ENCODE data around the gene ETF1. TPM values are rescaled to one million over a fixed set of nuclear protein-coding genes. Genes with fewer than 3 reads are reported as not detected.

Gene ETF1
- total RNA-seq = 86.8 TPM
- long read RNA-seq, transcript ETF1-201 (11 exons, 3,742 nt) = major isoform, 38 of 58 reads
- long read RNA-seq, partial matches to known transcripts = 12 of 58 reads
- long read RNA-seq, other reads (novel, unspliced or antisense) = 8 of 58 reads

DNA sequence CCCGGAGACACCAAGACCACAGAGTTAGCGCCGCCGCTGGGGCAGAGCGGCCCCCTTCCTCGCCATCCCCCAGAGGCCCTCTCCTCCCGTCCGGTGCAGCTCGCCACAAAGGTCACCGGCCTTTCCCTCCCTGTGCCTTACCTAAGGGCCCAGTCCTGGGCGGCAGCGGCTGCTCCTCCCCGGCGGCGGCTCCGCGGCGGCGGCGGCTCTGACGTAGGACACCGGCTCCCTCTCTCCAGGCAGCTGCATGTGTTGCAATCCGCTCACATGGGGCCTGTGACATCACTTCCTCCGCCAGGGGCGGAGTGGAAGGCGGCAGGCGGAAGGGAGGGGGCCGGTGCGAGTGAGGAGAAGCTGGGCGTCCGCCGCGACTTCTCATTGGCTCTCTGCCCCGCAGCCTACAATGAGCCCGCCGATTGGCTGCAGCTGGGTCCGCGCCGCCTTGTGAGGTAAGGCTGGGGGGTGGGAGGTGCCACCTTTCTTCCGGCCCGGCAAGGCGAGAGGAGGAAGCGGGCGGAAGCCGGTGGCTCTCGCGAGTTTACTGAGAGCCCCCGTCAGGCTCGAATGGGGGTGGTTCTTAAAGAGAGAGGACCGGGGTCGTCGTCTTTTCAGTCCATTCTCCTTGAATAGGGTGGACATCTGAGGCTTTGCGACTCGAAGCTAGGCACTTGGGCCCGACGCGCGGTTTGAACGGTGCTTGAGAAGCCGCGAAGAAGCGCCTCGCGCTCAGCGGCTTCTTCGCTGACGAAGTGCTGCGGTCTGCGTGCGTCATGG lies at the start of gene ETF1:
Gene ETF1, minus strand, starts transcription at position 281 of the 774 bp plus-strand sequence. CDS start 318 bp downstream, outside the sequence.
- DNase-seq (ENCODE audit: low spot score) = peak; percentile 100
- intact Hi-C loops (cut with DNase I) = loop anchor here (1.0 to 5.0 kb wide), 3 partner anchors 32 to 79 kb away; partner anchors contain the start of gene HSPA9

DNA sequence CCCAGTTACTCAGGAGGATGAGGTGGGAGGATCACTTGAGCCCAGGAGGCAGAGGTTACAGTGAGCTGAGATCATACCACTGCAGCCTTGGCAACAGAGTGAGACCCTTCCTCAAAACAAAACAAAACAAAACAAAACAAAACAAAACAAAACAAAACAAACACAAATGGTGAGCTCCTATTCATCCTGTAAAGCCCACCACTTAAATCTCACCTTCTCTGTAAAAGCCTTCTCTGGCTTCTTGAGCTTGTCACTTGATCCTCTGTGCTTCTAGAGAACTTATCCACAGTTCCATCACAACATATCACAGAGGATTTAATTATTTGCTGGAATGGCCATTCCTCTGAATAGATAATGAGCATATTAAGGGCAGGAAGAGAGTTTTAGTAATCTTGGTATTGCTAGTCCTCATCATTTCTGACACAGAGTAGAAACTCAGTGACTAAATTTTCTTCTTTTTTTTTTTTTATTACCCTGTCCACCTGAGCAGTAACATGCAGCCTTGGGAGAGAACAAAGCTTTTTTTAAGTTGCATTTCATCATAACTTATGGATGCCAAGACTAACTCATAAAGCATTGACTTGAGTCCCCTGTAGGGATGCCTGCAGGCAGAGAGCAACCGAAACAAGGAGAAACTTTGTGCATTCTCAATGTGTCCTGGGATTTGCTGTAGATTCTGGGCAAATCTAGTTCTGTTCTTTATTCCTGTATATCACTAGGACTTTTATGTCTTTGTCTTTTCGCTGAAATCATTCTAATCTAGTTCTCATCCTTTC lies 45.2 kb upstream of the ETF1 start:
- intact Hi-C loops (cut with DNase I) = no loop called here
- no peak for DNase-seq (ENCODE audit: low spot score)

DNA sequence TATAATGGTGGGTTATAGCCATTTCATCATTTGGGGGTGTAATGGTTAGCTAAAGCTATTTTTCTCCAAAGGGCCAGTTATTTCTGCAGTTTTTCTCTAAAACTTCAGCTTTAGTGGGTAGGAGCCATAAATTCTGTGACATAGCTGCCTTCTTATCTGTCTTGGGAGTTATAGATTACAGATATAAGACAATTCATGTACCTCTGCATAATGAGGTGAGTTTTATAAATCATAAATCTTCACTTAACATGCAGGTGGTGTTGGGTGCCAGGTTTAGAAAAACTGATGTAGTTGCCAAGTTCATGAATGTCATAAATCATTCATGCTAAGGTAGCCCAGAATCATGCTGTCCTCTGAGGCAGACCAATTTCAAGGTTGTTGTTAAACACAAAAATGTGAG lies 42.1 kb upstream of the ETF1 start:
- intact Hi-C loops (cut with DNase I) = no loop called here
- DNase-seq (ENCODE audit: low spot score) = no peak

DNA sequence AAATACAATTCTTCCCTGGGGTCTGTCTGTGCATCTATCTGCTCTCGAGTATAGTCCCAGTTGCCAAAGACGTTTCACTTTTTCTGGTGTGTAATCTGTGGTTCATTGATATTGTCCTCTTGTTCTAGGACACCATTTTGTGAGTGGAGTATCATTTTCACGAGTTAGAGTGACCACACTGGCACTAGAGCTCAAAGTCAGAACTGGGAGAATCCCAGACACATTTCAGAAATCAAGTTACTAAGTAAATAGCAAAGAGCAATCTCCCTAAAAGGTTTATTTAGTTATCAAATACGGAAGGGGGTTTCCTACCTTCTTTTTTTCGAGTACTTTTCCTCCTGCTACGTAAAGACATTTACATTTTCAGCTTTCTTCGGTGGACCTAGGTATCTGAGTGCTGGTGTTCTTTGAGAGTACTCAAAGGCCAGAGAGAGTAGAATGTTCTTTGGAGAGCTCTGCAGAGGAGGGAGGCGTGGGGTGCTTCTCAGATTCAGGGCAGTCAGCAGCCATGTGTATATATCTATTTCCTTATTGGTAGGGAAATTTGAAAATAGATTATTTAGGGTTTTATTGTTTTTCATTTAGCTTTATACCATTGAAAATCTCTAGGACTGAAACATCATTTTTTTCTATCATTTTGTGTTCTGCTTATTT lies 41.1 kb upstream of the ETF1 start:
- intact Hi-C loops (cut with DNase I) = no loop called here
- no peak for DNase-seq (ENCODE audit: low spot score)

DNA sequence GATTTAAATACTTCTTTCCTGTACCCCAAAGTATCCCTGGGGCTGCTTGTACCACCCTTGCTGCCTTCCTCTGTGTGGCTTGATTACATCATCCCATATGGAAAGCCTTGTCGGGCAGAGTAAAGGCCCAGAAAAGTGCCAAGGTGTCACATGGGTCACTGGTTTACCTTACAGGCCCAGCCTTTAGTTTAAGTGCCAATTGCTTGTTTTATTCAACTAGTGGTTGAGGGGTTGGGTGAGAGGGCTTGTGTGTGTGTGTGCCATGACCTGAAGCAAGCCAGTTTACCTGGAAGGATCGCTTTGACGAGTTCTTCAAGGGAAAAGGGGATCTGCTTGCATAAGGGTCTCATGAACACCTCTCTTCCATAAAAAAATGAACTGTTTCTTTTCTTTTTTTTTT lies 39.9 kb upstream of the ETF1 start:
- intact Hi-C loops (cut with DNase I) = no loop called here
- no peak for DNase-seq (ENCODE audit: low spot score)

DNA sequence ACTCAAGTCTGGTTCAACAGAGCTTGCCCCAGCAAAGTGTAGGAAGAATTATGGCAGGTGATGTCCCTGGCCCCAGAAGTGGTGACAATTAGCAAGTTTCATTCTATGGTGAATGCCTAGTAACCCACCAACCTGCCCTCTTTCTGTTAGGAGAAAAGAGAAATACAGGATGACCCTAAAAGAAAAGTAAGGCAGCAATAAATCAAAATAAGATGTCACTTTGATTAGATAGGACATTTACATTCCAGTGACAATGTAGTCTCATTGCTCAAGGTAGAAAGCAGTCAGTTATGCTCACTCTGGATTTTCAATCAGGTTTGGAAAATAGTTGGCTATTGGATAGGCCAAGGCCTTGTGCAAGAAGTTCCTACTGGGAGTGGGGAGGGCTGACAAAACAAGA lies 37.7 kb upstream of the ETF1 start:
- intact Hi-C loops (cut with DNase I) = no loop called here
- no peak for DNase-seq (ENCODE audit: low spot score)

DNA sequence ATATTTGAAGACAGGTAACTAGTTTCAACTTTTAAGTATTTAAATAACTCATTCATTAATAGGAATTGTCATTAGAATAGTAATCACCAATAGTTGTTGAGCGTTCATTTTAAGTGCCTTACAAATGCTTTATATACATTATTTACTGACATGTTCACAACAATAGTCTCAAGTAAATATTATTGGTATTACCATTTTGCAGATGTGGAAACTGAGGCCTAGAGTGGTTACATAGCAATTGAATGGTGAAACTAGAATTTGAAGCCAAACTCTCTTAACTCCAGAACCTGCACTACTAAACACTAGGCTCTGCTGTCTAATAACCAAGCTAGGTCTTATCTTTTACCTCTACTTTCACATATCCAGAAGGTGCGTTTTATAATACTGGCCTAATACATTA lies 37.0 kb upstream of the ETF1 start:
- intact Hi-C loops (cut with DNase I) = no loop called here
- DNase-seq (ENCODE audit: low spot score) = no peak

DNA sequence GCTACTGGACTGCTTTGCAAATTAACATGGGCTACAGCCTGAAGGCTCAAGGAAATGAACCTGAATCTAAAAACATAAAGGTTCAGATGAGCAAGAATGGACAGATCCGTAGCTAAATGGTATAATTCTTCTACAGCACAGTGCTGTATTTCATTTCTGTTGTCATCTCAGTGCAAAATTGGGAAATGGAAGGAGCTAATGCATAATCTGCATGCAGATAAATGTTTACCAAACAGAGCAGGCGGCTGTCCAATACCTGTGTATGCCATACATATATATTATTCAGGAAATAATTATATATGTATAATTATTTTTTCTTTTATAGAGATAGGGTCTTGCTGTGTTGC lies 36.5 kb upstream of the ETF1 start:
- no peak for DNase-seq (ENCODE audit: low spot score)
- intact Hi-C loops (cut with DNase I) = loop anchor here (5.0 kb wide), 2 partner anchors 58 to 173 kb away; partner anchors contain the start of gene CTNNA1

DNA sequence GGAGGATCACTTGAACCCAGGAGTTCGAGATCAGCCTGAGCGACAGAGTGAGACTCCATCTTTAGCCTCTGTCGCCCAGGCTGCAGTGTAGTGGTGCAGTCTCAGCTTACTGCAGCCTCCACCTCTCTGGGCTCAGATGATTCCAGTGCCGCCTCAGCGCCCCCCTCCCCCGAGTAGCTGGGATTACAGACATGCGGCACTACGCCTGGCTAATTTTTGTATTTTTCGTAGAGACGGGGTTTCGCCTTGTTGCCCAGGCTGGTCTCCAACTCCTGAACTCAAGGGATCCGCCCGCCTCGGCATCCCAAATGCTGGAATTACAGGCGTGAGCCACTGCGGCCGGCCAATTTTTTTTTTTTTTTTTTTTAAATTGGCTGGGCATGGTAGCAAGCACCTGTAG lies 34.4 kb upstream of the ETF1 start:
- DNase-seq (ENCODE audit: low spot score) = no peak
- intact Hi-C loops (cut with DNase I) = loop anchor here (2.0 to 5.0 kb wide), 3 partner anchors 60 to 685 kb away; partner anchors contain the start of gene CTNNA1

DNA sequence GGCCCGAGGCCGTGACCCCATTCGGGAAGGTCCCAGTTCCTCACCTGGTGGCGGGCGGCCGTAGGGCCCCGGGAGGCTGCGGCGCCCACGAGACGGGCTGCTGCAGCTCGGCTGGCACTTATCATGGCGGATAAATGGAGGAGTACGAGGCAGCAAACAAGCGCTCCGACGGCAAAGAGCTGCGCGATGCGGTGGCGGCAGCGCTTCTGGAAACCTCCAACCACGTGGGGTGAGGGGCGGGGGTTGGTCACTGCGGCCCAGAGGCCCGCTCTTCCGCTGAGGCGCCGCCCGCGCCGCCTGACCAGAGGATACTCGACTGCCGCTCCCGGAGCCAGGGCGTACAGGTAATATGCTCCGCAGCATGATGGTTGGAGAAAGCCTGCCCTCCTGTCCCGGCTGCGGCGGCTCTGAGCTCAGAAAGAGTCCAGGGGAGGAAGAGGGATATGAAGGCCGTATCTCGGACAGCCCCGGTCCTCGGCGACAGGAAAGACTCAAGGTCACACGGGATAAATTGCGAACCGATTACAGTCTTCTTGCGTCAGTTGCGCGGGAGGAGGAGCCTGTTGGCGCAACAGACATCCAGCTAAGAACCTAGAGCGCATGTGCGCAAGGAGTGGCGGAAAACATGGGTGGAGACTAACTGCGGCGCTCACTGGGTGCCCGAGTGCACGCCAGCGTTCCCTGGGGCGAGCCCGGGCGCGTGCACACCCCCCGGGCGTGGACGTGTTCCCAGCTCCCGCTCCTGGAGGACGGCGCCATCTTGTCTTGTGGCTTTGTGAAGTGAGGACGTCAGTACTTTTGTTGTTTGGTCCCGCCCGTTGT lies 32.4 kb upstream of the ETF1 start, which contains the start of gene HSPA9:
Gene HSPA9, minus strand, starts transcription at position 208 of the 822 bp plus-strand sequence. Its CDS starts 83 bp downstream, at position 125.
- peak; percentile 98 for DNase-seq (ENCODE audit: low spot score)
- intact Hi-C loops (cut with DNase I) = loop anchor here (1.0 to 5.0 kb wide), 5 partner anchors 32 to 687 kb away; partner anchors contain the start of genes CTNNA1 and ETF1

DNA sequence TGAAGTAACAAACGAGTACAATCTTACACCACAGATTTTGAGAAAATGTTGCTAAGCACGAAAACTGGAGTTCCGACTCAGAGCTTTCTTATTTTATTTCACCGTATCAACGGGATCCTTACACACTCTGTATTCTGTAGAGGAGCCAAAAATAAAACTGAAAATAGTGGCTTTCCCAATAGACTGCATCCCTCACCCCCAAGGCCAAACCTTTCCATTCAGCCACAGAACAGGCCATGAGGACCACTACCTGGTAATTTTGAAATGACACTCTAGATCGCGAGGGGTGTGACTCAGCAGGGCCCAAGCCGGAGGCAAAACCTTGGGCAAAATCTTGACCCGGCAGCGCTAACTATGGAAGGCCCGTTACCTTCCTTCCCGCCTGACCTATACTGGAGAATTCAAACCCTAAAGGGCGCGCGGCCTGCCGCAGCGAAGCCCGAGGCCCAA lies 31.7 kb upstream of the ETF1 start:
- intact Hi-C loops (cut with DNase I) = loop anchor here (1.0 to 5.0 kb wide), 4 partner anchors 31 to 178 kb away; partner anchors contain the start of genes CTNNA1 and ETF1
- no peak for DNase-seq (ENCODE audit: low spot score)

DNA sequence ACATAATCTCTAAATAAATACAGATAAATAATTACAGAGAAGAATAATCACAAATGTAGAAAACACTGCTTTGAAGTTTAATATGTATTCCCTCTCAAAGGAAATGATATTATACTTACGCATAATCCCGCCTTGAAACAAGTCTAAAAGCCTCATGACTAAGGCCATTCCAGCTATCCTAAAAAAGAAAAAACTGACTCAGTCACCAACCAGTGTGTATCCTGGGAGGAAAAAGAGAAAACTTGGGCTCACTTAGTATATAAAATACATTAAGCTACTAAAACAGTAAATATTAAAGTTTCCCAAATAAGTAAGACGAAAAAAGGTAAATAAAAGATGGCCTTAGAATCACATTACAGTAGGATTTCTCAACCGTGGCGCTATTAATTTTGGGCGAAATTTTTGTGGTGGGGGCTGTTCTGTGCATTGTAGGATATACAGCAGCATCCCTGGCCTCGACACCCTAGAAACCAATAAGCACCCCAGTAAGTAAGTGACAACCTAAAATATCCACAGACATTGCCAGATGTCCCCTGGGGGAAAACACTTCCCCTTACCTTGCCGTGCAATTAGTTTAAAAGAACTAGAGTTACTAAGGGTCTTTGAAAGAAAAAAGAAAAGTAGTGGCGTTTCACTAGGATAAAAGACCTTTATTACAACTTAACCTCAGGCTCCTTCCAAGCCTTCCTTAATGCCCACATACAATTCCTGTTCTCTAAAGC lies 31.1 kb upstream of the ETF1 start:
- DNase-seq (ENCODE audit: low spot score) = no peak
- intact Hi-C loops (cut with DNase I) = no loop called here

DNA sequence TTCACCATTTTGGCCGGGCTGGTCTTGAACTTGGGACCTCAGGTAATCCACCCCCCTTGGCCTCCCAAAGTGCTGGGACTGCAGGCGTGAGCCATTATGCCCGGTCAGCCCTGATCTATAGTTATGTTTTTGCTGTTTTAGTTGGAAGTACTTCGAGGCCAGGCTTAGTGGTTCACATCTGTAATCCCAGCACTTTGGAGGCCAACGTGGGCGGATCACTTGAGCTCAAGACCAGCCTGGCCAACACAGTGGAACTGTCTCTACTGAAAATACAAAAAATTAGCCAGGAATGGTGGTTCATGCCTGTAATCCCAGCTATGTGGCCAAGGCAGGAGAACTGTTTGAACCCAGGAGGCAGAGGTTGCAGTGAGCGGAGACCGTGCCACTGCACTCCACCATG lies 30.2 kb upstream of the ETF1 start:
- intact Hi-C loops (cut with DNase I) = no loop called here
- DNase-seq (ENCODE audit: low spot score) = no peak

DNA sequence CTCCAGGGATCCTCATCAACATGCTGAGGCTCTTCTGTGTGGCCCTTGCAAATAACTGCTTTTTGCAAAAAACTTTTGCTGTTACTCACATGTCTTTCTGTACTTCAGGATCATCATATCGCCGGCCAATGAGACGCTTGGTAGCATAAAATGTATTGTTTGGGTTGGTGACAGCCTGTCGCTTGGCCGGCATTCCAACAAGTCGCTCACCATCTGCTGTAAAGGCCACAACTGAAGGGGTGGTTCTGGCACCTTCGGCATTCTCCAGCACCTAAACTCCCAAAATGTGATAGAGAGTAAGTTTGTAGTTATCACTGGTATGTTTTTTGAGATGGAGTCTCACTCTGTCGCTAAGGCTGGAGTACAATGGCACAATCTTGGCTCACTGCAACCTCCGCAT lies 27.8 kb upstream of the ETF1 start:
- intact Hi-C loops (cut with DNase I) = no loop called here
- DNase-seq (ENCODE audit: low spot score) = no peak

DNA sequence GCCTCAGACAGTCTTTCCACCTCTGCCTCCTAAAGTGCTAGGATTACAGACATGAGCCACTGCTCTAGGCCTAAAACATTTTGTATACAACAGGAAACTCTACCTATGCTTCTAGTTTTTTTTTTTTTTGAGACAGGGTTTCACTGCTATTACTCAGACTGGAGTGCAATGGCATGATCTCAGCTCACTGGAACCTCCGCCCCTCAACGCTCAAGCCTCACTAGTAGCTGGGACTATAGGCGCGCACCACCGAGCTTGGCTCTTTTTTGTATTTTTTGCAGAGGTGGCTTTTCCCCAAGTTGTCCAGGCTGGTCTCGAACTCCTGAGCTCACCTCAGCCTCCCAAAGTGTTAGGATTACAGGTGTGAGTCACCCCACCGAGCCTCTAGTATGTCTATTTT lies 26.7 kb upstream of the ETF1 start:
- DNase-seq (ENCODE audit: low spot score) = no peak
- intact Hi-C loops (cut with DNase I) = no loop called here

DNA sequence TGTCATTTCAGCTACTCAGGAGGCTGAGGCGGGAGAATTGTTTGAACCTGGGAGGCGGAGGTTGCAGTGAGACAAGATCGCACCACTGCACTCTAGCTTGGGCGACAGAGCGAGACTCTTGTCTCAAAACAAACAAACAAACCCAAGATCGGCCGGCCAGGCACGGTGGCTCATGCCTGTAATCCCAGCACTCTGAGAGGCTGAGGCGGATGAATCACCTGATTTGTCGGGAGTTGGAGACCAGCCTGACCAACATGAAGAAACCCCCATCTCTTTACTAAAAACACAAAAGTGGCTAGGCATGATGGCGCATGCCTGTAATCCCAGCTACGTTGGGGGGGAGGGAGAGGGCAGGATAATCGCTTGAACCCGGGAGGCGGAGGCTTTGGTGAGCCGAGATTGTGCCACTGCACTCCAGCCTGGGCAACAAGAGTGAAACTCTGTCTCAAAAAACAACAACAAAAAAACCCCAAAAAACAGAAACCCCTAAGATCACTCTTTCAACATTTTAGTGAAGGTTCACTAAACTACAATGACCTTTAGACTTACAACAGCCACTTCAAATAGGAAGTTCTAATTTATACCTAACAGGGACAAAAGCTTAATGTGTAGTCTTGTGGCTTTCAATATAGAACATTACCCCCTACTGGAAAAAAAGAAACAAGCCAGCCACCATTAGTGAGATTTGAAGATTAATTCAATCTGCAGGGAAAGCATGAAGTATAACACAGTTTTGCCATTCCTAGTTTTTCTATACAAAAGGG lies 25.2 kb upstream of the ETF1 start:
- intact Hi-C loops (cut with DNase I) = no loop called here
- DNase-seq (ENCODE audit: low spot score) = no peak

DNA sequence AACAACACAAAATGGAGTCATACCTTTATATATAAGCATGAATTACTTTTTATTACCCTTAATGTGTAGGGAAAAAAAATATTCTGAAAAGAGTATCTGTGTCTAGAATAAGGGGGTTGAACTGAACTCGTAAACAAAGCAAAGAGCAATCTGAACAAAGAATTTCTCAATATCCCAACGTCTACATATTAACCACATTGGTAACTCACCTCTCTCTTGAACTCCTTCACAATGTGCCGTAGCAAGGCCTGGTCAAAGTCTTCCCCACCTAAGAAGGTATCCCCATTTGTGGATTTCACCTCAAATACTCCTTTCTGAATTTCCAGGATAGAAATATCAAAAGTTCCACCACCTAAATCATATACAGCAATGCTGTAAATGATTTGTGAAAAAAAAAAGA lies 23.8 kb upstream of the ETF1 start:
- no peak for DNase-seq (ENCODE audit: low spot score)
- intact Hi-C loops (cut with DNase I) = no loop called here

Measured in cardiac septum (tissue), 1 donor.